Tibial nerve (tissue), 4 donors: Measurements from ENCODE around the gene FKBP1C. TPM values are rescaled to one million over a fixed set of nuclear protein-coding genes. Genes with fewer than 3 reads are reported as not detected.
"Not testable (repeated sequence)": the region's sequence is repeated elsewhere in the genome, so short reads cannot be mapped to it uniquely, and the experiment has no call there.

Experiments
- DNase-seq, 2 donors: peaks; one replicate each; pipeline ENCODE4 v3.0.0-alpha.2; 2019; ENCODE audit warnings: low spot score in 2 of 2
- H3K27ac ChIP-seq, 4 donors: fragments of 200-600 bp; sonication (generic) in 3 of 4; one replicate each; pipeline ENCODE4 v1.5.1; 2017 to 2019; ENCODE audit warnings: mild to moderate bottlenecking in 1 of 4
- H3K27me3 ChIP-seq, 2 donors: fragments of 200-600 bp; sonication (generic) in 1 of 2; one replicate each; pipeline versions ENCODE4 v1.5.1 to v1.6.0; 2017 to 2019
- H3K36me3 ChIP-seq, 3 donors: fragments of 200-600 bp; sonication (generic); one replicate each; pipeline ENCODE4 v1.5.1; 2018 to 2019
- H3K4me1 ChIP-seq, 4 donors: fragments of 200-600 bp; sonication (generic) in 3 of 4; one replicate each; pipeline ENCODE4 v1.5.1; 2017 to 2019
- H3K4me3 ChIP-seq, 4 donors: fragments of 200-600 bp; sonication (generic) in 3 of 4; one replicate each; pipeline ENCODE4 v1.5.1; 2017 to 2019; ENCODE audit warnings: mild to moderate bottlenecking in 1 of 4, moderate library complexity in 1 of 4
- H3K9me3 ChIP-seq, 4 donors: fragments of 200-600 bp; sonication (generic) in 3 of 4; one replicate each; pipeline ENCODE4 v1.5.1; 2017 to 2019
- EP300 ChIP-seq, 2 donors: sonication (generic); formaldehyde crosslinking; IDR thresholded peaks; one replicate each; pipeline ENCODE4 v1.6.1; 2017; ENCODE audit warnings: antibody characterized with exemption in 2 of 2, mild to moderate bottlenecking in 1 of 2
- POLR2A ChIP-seq, 2 donors: fragments of 450-650 bp; IDR thresholded peaks; one replicate each; pipeline ENCODE4 v1.6.1; 2017; ENCODE audit warnings: antibody characterized with exemption in 2 of 2, mild to moderate bottlenecking in 2 of 2, moderate library complexity in 2 of 2
- WGBS, 2 donors: methylation state at CpG; one replicate each; pipeline ENCODE4 v1.1.5; 2018; 5-methylcytosine and 5-hydroxymethylcytosine counted together
- total RNA-seq, 4 donors: library from RNA; depleted of rRNA; stranded (reverse); fragments of >200 nt; gene quantifications; one replicate each; pipeline ENCODE4 v1.1.0, GENCODE V29; 2016
- TF ChIP-seq, protein P1 (sequence below), 5 experiments: fragments of 200-600 bp in 3 of 5; fragments of 450-650 bp in 2 of 5; sonication (generic) in 3 of 5; IDR thresholded peaks; one replicate each; pipeline ENCODE4 v1.5.1; 2016 to 2019; ENCODE audit warnings: antibody characterized with exemption in 5 of 5, mild to moderate bottlenecking in 3 of 5, moderate library complexity in 2 of 5

The FKBP1C gene
- total RNA-seq, 4 donors from 2014 or later, result 1.2 to 1.5 TPM; not detected in 2

GRCh38 chr6:63230027-63230426 is 18.8 kb downstream of the FKBP1C start:
- H3K9me3 ChIP-seq, result peaks cover 0 to 16% (median 0%) of the 10 kb centered on the region in 4 donors
- H3K27ac ChIP-seq, DNase-seq, H3K27me3 ChIP-seq, H3K4me3 ChIP-seq, H3K4me1 ChIP-seq, H3K36me3 ChIP-seq: not testable (repeated sequence)
- 87 to 88% methylated on average over 12 of the region's 13 CpGs for WGBS, 2 donors

- H3K36me3 ChIP-seq, DNase-seq, H3K27ac ChIP-seq, H3K4me1 ChIP-seq, H3K27me3 ChIP-seq, H3K4me3 ChIP-seq: not testable (repeated sequence)
- WGBS, 2 donors, result 62% methylated on average over 6 of the region's 12 CpGs; no CpG with 5 or more reads in 1 of the 2 donors
- peaks cover 0 to 16% (median 0%) of the 10 kb centered on the region in 4 donors for H3K9me3 ChIP-seq
Observed at GRCh38 chr6:63230511-63230910, 19.2 kb downstream of the FKBP1C start.

- TF ChIP-seq, protein P1, sequence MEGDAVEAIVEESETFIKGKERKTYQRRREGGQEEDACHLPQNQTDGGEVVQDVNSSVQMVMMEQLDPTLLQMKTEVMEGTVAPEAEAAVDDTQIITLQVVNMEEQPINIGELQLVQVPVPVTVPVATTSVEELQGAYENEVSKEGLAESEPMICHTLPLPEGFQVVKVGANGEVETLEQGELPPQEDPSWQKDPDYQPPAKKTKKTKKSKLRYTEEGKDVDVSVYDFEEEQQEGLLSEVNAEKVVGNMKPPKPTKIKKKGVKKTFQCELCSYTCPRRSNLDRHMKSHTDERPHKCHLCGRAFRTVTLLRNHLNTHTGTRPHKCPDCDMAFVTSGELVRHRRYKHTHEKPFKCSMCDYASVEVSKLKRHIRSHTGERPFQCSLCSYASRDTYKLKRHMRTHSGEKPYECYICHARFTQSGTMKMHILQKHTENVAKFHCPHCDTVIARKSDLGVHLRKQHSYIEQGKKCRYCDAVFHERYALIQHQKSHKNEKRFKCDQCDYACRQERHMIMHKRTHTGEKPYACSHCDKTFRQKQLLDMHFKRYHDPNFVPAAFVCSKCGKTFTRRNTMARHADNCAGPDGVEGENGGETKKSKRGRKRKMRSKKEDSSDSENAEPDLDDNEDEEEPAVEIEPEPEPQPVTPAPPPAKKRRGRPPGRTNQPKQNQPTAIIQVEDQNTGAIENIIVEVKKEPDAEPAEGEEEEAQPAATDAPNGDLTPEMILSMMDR (IDR thresholded peaks at IDR 0.05), result no peak
- no peak for TF ChIP-seq EP300 (IDR thresholded peaks at IDR 0.05)
- no peak for TF ChIP-seq POLR2A (IDR thresholded peaks at IDR 0.05)
- DNase-seq, result no peak
- 58 to 61% methylated on average over 3 of the region's 3 CpGs for WGBS, 2 donors
- H3K27ac ChIP-seq, result no peak overlapping the region
- H3K36me3 ChIP-seq, result no peaks in the 10 kb centered on the region
- H3K27me3 ChIP-seq, result no peaks in the 10 kb centered on the region
- no peaks in the 10 kb centered on the region for H3K9me3 ChIP-seq
- H3K4me1 ChIP-seq, result no peaks in the 10 kb centered on the region
- no peak overlapping the region for H3K4me3 ChIP-seq
Observed at GRCh38 chr6:63236398-63236817, 25.1 kb downstream of the FKBP1C start.

DNA sequence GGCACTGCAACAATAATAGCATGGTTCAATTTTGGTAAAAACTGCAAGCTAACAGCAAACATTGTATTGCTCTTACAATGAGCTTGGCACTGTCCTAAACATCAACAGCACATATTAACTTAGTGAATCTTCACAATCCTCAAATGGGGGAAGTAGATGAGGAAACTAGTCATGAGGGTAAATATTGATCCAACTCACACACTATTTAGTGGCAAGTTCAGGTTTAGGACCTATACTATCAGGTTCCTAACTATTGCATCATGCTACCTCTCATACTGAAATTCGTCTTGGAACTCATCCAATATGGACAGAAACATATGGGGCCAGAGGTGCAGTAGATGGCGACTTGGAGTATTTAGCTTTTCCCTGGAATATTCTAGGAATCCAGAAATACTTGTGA is 34.2 kb downstream of the FKBP1C start:
- no peak for TF ChIP-seq EP300 (IDR thresholded peaks at IDR 0.05)
- no peak for TF ChIP-seq POLR2A (IDR thresholded peaks at IDR 0.05)
- TF ChIP-seq, protein P1 (IDR thresholded peaks at IDR 0.05), result no peak
- H3K27ac ChIP-seq, result no peak overlapping the region
- WGBS, 2 donors, result 58 to 63% methylated on average over 2 of the region's 2 CpGs
- DNase-seq, result no peak
- H3K4me3 ChIP-seq, result no peak overlapping the region
- H3K36me3 ChIP-seq, result no peaks in the 10 kb centered on the region
- no peaks in the 10 kb centered on the region for H3K9me3 ChIP-seq
- no peaks in the 10 kb centered on the region for H3K27me3 ChIP-seq
- no peaks in the 10 kb centered on the region for H3K4me1 ChIP-seq

DNA sequence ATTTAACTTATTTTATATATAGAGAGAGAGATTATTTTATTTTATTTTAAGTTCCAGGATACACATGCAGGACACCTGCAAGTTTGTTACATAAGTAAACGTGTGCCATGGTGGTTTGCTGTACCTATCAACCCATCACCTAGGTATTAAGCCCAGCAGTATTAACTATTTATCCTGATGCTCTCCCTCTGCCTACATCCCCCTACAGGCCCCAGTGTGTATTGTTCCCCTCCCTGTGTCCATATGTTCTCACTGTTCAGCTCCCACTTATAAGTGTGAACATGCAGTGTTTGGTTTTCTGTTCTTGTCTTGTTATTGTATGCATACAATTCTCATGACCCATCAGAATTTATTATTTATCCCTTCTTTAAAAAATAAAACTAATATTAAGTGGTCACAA is 34.6 kb downstream of the FKBP1C start:
- no peak for DNase-seq
- 91 to 93% methylated on average over 1 of the region's 1 CpG for WGBS, 2 donors
- H3K27ac ChIP-seq, result no peak overlapping the region
- no peaks in the 10 kb centered on the region for H3K9me3 ChIP-seq
- H3K4me1 ChIP-seq, result no peaks in the 10 kb centered on the region
- TF ChIP-seq POLR2A (IDR thresholded peaks at IDR 0.05), result no peak
- TF ChIP-seq EP300 (IDR thresholded peaks at IDR 0.05), result no peak
- TF ChIP-seq, protein P1 (IDR thresholded peaks at IDR 0.05), result no peak
- no peak overlapping the region for H3K4me3 ChIP-seq
- no peaks in the 10 kb centered on the region for H3K27me3 ChIP-seq
- no peaks in the 10 kb centered on the region for H3K36me3 ChIP-seq

GRCh38 chr6:63246581-63246980 is 35.3 kb downstream of the FKBP1C start:
- Histone ChIP-seq H3K36me3 (no peaks in the 10 kb centered on the region), H3K27me3 (no peaks in the 10 kb centered on the region), H3K4me3 (no peak overlapping the region), H3K9me3 (no peaks in the 10 kb centered on the region), H3K27ac (no peak overlapping the region), H3K4me1 (no peaks in the 10 kb centered on the region)
- DNase-seq, result no peak
- TF ChIP-seq, protein P1 (IDR thresholded peaks at IDR 0.05), result no peak
- TF ChIP-seq EP300 (IDR thresholded peaks at IDR 0.05), result no peak
- no peak for TF ChIP-seq POLR2A (IDR thresholded peaks at IDR 0.05)
